Iris pigment epithelial cell (primary cell): ENCODE measurements around the gene SLC24A3.

Experiments used
- DNase-seq: peaks from one replicate; pipeline ENCODE4 v3.0.0-alpha.2; 2011; ENCODE audit warnings: low read depth

Gene SLC24A3

DNA sequence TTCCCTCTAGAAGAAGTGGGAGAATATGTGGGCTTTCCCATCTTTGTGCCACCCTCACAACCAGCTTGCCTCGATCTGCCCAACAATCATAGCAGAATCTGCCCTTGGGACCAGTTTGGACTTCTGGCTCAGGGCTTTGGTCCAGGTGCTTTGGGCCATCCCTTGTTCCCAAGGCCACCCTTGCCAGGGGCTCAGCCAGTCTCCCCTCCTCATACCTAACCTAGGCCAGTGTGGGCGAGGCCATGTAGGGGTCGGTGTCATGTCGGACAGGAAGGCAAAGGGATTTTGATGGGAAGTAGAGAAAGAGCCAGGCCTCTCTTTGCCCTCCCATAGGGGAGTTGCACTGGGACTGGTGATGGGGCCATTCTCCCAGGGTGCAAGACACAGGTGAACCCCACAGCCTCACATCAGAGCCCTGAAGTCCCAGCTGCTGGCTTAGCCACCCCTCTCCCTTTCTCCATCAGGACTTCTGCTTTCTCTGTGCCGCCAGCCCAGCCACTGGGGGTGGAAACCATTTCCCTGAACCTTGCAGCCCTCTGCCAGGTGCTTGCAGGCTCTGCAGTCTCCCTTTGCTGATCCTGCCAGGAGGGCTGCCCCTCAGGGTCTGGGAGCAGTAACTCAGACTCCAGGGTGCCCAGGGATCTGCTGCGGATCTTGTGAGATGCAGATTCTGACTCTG, 60.7 kb downstream of the SLC24A3 start:
- no peak for DNase-seq

DNA sequence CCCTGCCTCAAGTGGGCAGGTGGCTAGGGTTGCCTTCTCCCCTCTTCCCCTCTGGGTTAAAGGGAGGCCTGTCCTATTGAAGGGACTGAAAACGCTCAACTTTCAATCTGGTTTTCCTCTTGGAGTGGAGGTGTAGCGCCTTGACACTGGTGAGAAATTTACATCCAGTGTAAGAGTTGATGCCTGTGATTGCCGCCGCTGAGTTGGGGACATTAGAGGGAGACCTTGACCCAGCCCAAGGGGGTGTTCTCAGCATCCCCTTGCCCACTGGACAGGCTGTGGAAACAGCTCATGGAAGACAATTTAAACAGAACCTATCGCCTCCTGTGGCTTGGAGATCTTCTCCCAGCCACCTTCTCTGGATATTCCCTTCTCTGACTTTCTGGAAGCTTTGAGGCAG, 61.6 kb downstream of the SLC24A3 start:
- DNase-seq, result no peak

DNA sequence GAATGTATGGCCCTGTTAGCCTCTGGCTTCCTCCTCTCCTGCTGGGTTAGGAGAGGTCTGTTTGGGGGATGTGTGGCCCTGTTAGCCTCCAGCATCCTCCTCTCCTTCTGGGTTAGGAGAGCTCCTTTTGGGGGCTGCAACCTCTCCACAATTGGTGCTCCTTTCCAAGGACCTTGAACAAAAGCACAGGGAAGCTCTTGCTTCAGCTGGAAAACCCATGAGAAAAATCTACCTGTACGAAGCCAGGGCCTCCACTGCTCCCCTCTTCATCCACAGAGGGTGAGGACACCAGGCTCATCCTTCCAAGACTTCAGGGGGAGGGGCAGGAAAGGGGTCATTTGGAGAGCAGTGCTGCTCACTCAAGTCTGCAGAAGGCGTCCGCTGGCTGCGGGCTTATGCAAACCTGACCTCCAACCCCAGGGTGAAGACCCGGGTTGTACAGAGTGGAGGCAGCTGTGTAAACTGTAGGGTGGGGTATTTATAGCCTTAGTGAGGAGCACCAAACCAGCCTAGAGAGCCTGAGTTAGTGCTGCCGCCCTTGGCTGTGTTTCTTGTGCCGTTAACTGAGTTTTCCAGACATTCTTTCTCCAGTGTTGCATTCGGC, 62.1 kb downstream of the SLC24A3 start:
- DNase-seq, result peak; percentile 24

DNA sequence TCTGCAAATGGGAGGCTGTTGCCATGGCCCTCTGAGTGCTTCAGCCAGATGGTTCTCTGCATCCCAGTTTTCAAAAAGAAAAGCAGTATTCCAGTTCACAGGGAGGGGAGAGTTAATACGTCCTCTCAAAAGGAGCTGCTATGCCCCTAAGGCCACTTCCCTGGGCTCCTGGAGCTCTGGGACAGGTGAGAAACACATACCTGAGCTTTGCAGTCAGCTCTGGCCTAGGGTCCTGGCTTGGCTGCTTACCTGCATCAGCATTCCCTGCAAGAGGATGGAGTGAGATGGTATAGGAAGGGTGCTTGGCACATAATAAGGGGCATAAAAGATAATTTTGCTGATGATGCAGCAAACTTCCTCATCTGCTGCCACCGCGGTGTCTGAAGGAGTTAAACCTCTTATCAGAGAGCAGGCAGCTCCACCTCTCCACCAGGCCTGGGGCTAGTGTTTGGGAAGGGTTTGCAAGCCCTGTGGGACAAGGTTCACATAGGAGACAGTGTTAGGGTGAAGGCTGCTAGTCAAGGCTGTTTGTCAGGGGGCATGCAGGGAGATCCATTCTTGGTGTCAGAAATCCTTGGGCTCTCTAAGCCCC, 62.7 kb downstream of the SLC24A3 start:
- DNase-seq, result no peak

DNA sequence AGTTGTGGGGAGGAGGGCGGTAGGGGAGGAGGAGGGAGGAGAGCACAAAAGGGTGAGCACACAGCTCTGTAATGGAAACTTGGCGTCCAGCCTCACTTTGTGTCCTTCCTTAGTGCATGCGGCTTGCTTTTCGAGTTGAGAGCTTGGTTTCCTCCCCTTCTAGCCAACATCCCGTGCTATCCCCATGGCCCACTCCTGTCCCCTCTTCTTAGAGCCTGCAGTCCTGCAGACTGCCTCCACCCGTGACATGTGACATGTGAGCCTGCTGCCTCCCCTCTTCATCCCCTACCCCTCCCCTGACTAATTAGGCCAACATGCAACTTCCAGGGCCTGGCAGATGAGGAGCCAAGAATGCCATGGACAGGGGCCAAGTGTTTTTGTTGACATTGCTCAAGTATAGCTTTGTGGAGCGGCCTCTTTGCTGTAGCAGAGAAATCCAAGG, 63.2 kb downstream of the SLC24A3 start:
- peak; percentile 82 for DNase-seq

DNA sequence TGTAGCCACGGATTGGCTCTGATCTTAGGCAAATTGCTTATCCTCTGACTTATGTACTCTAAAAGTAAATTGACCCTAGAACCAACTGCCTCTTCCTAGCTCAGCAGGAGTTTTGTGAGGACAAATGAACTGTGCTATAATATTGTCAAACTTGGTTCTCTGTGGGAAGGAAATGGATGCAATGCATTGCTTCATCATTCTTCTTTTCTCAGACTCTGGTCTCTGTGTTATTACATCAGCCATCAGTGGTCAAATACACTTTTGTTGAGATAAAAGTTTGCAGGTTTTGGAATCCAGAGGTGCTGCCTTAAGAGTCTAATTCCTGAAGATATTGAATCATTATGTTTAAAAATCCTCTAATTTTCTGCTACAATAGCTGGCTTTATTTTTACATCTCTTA, 64.9 kb downstream of the SLC24A3 start:
- no peak for DNase-seq

DNA sequence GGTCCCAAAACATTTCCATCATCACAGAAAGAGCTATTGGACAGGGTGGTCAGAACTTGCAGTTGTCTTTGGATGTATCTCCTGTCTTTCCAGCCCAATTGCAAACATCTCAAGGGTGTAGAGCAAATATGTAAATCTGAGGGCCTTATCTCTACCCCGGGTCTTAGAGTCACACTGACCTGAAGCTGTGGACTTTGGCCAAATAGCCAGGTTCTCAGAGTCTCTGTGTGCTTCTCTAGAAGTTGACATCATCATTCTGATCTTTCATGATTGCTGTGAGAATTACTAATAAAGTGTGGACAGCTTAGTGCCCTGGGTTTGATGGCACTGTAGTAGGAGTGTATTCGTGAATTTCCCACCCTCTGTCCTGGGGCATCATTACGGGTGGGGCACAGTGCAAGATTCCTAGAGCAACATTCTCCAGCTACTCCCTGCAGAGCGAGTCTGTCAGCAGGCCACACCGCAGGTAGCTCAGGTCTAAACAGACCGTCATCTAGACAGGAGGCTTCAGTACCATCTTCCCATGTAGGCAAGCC, 71.1 kb downstream of the SLC24A3 start:
- DNase-seq, result no peak

DNA sequence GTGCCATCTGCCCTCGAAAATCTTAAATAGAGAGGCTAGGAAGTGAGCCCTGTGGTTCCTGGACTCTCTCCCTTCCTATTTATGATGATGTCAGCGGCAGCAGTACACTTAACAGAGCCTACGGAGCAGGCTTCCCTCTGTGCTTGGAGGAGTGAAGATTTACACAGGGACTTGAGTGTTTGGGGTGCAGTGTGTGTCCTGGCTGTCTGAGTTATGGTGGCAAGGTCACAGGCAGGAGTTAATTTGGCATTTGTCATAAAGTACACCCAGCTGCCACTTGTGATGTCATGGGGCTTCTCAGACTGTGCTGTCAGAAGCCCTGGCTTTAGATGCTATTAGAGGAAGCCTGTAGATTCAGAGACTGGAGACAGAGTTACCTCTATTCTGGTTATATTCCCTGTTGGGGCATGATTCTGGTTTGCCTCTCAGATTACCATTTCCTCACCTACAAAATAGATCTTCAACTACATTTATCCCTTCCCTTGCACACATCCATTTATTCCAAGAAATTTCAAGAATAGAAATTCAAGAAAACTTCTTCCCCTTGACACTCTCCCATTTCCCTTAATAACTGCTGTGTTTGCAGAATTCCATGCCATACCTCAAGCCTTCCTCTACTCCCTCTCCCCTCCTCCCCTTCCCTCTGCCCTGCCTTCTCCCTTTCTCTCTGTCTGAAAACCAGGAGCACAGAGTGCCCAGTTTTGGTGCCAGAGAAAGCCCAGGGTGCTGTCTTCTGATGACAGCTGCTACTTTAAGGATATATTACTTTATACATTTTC, 72.1 kb downstream of the SLC24A3 start:
- DNase-seq, result no peak

DNA sequence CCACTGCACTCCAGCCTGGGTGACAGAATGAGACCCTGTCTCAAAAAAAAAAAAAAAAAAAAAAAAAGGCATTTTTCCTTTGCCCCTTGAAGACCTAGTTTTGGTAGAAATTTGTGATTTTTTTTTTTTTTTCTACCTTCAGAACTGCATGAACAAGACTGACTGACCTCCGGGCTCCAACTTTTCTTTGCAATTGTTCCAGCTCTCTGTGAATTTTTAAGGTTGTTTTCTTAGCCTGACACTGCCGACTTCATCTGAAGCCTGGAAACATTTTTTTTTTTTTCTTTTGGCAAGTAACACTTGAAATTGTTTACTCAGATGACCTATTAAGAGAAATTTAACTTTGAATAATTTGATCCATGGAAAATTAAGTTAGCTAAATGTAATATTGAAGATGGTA, 73.0 kb downstream of the SLC24A3 start:
- DNase-seq, result no peak

DNA sequence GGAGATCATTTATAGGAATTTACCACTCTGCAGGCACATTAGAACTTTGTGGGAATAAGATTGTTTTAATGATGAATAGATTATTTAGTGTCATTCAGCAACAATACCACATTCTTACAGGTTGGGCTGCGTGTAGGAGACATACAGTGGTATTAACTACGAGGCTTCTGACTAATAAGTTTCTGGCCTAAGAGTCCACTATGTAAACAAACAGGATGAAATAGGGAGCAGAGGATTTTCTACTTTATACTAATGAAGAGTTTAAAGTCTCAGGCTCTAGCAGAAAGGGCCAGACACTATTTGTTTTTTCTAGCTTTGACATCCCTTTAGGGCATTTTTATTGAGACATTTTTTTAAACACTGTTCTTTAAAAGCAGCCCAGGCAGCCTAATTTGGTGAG, 75.6 kb downstream of the SLC24A3 start:
- peak; percentile 70 for DNase-seq

DNA sequence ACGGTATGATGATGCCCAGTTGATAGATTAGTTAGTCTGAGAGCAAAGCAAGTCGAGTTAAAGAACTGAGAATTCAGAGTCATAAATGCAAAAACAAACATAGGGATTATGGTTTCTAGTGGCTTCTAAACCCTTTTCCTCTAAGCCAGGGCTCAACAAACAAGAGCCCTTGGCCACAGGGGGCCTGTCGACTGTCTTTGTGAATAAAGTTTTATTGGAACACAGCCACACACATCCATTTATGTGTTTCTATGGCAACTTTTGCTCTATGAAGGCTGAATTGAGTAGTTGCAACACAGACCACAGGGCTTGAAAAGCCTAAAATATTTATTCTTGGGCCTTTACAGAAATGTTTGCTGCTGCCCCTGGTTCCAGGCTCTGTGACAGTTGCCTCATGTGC, 76.2 kb downstream of the SLC24A3 start:
- DNase-seq, result peak; percentile 55

DNA sequence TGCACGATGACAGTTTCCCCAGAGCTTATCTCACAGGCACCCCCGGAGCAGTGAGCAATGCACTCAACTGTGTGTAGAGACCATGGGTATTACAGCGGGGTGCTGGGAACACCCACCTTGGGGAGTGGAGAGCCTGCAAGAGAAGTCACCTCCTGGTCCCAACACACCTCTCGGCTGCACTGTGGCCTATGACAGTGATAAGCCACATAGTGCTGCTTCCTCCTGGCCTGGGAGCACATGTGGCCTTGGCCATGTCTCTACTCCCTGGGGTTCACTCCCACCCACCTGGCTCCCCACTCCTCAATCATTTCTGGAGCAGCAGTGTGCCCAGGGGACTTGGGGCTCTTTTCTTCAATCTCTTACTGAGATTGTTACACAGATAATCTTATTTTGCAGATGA, 77.0 kb downstream of the SLC24A3 start:
- no peak for DNase-seq

DNA sequence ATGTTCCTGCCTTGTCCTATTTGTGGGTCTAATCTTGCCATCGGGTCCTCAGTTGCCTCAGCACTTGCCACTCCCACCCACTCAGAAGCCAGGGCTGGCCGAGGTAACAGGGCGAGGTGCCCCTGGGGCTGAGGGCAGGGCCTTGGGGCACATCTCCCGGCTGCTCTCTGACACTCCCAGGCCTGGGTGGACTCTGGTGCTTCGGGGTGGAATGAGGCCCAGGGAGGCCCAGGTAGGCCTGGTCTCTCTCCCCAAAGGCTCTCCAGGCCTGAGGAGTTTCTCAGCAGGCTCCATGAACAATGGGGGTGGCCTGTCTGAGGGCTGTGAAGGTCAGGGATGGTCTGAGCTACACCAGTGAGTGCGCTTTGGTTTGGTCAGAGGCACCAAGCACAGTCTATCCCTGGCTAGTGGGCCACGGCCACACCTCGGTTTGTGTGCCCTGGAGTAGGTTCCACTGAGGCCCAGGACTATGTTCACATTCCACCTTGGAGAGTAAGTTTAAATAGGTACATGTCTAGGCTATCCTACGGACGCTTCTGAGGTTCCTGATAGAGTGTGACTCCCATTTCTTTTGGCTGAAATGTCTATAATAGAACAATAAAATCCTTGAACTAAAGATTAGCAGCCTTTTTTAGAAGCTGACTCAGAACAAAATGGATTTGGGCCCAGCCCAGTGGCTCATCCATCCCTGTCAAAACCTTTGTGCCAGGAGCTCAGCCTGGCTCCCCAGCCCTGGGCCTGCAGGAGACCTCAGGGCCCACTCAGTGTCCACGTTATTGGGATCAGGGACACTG, 78.8 kb downstream of the SLC24A3 start:
- DNase-seq, result no peak

DNA sequence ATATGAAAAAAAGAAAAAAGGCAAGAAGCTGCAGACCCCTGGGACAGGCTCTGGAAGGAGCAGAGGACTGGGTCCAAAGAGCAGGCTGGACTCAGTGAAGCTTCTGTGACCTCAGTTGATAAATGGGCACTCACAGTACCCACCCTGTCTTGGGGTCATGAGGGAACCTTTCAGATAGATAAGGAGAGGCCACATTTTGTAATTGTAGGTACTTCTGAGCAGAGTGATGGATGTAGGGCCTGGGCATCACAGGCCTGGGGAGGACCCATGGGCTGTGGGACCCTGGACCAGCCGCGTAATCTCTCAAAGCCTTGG, 79.3 kb downstream of the SLC24A3 start:
- DNase-seq, result no peak

DNA sequence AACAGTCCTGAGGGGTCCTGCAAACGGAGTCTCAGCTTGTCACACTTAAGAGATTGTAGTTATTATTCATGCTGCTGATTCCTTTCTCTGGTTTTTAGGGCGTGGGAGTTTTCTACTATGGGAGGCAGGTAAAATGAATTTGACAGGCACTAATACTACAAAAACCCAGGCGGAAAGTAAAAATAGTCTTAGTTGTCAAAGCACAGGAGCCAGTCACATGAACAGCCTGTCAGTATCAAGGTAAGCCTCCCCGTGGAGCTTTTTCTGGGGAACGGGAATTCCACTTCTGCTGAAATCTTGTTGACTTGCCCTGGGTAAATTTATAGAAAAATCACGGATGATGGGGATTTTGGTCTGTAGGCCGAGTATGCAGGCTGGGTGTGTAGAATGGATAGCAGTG, 79.8 kb downstream of the SLC24A3 start:
- no peak for DNase-seq

DNA sequence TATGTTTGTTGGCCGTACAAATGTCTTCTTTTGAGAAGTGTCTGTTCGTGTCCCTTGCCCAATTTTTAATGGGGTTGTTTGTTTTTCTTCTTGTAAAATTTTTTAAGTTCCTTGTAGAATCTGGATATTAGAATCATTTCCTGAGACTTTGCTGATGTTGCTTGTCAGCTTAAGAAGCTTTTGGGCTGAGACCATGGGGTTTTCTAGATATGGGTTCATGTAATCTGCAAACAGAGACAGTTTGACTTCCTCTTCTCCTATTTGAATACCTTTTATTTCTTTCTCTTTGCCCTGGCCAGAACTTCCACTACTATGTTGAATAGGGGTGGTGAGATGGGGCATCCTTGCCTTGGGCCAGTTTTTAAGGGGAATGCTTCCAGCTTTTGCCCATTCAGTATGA, 82.6 kb downstream of the SLC24A3 start:
- no peak for DNase-seq

DNA sequence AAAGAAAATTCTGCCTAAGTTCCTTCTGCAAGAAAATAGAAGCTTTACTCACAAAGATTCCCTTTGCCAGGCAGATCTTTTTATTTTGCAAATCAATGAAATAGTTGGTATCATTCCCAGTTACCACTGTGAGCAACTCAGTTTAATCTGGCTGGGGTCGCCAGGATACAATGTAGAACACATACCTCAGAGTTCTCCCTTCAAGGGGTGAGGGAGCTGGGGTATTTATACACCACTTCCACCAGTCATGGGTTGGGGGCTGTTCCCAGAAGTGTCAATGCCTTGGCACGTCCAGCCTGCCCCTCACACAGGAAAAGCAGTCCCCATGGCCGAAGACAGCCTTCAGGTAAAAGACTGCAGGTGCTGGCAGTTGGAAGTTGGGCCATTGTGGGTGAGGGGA, 86.2 kb downstream of the SLC24A3 start:
- DNase-seq, result no peak

DNA sequence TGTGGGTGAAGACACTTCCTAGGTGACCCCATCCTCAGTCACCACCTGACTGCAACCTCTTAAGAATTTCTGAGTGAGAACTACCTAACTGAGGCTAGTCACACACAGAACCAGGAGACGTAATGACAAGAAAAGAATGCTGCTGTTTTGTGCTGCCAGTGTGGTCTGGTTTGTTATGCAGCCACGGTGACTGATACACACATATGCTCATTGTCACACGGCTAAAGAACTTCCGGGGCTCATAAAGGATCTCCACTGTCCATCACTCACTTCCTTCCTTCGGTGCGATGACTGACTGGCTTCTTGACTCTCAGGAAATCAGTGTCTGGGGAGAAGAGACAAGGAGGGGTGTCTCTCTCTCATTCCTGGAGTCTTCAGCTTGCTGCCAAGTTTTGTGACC, 88.0 kb downstream of the SLC24A3 start:
- DNase-seq, result no peak

DNA sequence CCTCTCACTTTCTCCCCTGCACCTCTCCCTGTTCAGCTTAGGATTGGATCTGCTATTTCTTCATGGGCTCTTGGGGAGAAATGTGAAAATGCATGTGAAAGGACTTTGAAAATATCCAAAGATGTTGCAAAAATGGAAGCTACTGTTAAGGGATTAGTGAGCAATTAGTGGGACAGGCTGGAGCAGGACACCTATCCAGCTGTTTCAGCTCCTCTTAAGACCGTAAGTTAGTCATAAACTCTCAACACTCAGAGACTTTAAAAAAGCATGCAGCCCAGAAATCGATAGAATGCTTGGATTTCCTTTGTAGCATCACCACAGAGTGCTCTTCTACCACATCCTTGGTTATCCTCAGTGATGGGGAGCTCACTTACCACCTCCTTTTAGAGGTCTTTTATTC, 88.7 kb downstream of the SLC24A3 start:
- no peak for DNase-seq

DNA sequence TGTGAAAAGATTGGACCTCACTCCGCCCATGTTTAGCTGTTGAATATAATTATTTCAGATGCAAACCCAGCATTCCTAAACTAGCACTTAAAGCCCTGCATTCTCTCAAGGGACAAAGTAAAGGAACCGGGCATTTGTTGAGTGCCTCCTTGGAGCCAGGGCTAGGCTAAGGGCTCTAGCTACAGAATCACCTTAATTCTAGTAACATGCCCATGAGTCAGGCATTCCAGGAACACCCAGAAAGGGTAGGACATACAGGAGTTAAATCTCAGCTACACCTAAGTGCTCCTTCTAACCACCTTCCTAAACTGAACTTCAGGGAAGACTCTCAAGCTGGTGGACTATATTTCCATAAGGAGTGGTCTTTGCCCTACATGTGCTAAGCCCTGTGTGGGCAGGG, 89.4 kb downstream of the SLC24A3 start:
- no peak for DNase-seq

DNA sequence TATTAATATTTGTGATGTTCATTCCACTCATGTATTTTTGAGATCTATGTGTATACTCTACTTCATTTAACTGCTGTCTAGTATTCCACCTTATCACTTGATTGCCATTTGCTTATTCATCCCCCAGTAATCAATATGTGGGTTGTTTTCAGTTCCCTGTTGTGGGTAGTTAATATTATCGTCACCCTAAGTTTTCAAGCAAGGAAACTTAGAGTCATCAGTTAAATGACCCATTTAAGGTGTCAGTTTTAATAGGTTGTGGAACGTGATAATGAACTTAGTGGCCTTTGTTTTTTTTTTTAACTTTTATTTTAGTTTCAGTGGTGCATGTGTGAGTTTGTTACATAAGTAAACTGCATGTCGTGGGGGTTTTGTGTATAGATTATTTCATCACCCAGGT, 90.3 kb downstream of the SLC24A3 start:
- no peak for DNase-seq

DNA sequence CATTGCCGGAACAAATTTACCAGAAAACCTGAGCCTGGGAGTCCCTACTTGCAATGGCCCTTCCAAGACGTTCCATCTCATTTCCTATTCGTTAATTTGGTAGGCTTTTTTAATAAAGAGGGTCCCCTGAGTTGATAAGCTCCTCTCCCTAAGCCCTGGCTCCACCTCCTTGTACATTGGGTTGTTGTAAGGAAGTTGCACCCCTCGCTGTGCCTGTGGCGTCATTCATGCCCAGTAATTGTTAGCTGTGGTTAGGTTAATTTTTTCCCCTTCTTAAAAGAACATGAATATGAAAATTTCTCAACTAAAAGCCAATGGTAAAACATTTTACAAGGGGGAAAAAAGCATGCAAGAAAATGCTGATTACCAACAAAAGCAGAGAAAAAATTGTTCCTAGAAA, 91.9 kb downstream of the SLC24A3 start:
- no peak for DNase-seq
